Measurements from ENCODE around the gene LCOR. TPM values are rescaled to one million over a fixed set of nuclear protein-coding genes. Genes with fewer than 3 reads are reported as not detected.

Gene LCOR
- total RNA-seq, 4 donors from 2014 or later, result 47.2 to 86.4 (median 60.0) TPM

- no peak overlapping the region for H3K4me3 ChIP-seq
- in situ Hi-C loops (cut with MboI; ENCODE audit: low pct_ligation_motif_present in 1 of 4, low pct_unique_long_range_greater_than_20kb in 1 of 4, low sequenced_read_pairs in 3 of 4), result no loop called here
- H3K4me1 ChIP-seq, result no peaks in the 10 kb centered on the region
- H3K36me3 ChIP-seq, result no peaks in the 10 kb centered on the region
- no peak overlapping the region for H3K27ac ChIP-seq
- TF ChIP-seq, protein P1, sequence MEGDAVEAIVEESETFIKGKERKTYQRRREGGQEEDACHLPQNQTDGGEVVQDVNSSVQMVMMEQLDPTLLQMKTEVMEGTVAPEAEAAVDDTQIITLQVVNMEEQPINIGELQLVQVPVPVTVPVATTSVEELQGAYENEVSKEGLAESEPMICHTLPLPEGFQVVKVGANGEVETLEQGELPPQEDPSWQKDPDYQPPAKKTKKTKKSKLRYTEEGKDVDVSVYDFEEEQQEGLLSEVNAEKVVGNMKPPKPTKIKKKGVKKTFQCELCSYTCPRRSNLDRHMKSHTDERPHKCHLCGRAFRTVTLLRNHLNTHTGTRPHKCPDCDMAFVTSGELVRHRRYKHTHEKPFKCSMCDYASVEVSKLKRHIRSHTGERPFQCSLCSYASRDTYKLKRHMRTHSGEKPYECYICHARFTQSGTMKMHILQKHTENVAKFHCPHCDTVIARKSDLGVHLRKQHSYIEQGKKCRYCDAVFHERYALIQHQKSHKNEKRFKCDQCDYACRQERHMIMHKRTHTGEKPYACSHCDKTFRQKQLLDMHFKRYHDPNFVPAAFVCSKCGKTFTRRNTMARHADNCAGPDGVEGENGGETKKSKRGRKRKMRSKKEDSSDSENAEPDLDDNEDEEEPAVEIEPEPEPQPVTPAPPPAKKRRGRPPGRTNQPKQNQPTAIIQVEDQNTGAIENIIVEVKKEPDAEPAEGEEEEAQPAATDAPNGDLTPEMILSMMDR (IDR thresholded peaks at IDR 0.05), result no peak
- no peak for TF ChIP-seq POLR2AphosphoS5 (IDR thresholded peaks at IDR 0.05)
- TF ChIP-seq EP300 (IDR thresholded peaks at IDR 0.05; ENCODE audit: low read depth), result no peak
- no peak for TF ChIP-seq POLR2A (IDR thresholded peaks at IDR 0.05)
- DNase-seq, result no peak
- H3K9me3 ChIP-seq, result no peaks in the 10 kb centered on the region
- intact Hi-C loops (cut with DNase I; ENCODE audit: low total_unique reads), result no loop called here
- 92 to 93% methylated on average over 6 to 14 of the region's 14 CpGs for WGBS, 2 donors (ENCODE audit: low coverage in 1 of 2)
- H3K27me3 ChIP-seq, result no peaks in the 10 kb centered on the region
Observed at GRCh38 chr10:96998329-96998888, 166.3 kb downstream of the LCOR start.

DNA sequence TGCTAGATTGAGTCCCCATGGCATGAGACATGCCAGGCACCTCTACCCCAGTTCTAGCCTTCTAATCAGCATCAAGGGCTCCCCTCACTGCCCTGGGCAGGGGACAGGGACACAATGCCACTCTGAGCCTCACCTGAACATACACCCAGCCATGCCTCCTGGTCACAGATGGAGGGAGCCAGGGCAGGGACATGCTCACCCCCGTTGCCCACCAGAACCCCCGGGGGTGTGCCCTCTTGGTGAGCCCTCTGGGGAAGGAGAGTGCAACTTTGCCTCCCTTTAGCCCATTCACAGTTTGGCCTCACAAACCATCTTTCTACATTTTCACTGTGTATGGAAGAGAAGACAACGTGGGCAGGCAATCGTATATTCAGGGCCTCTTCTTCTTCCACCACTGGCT is 167.2 kb downstream of the LCOR start:
- intact Hi-C loops (cut with DNase I; ENCODE audit: low total_unique reads) (no loop called here), in situ Hi-C loops (cut with MboI; ENCODE audit: low pct_ligation_motif_present in 1 of 4, low pct_unique_long_range_greater_than_20kb in 1 of 4, low sequenced_read_pairs in 3 of 4) (no loop called here)
- Histone ChIP-seq H3K27me3 (no peaks in the 10 kb centered on the region), H3K27ac (no peak overlapping the region), H3K4me3 (no peak overlapping the region), H3K36me3 (no peaks in the 10 kb centered on the region), H3K9me3 (no peaks in the 10 kb centered on the region), H3K4me1 (no peaks in the 10 kb centered on the region)
- DNase-seq, result no peak
- TF ChIP-seq POLR2AphosphoS5 (IDR thresholded peaks at IDR 0.05) (no peak), POLR2A (IDR thresholded peaks at IDR 0.05) (no peak), EP300 (IDR thresholded peaks at IDR 0.05; ENCODE audit: low read depth) (no peak)
- TF ChIP-seq, protein P1 (IDR thresholded peaks at IDR 0.05), result no peak
- 95% methylated on average over 4 of the region's 4 CpGs; no CpG with 5 or more reads in 1 of the 2 donors for WGBS, 2 donors (ENCODE audit: low coverage in 1 of 2)

DNA sequence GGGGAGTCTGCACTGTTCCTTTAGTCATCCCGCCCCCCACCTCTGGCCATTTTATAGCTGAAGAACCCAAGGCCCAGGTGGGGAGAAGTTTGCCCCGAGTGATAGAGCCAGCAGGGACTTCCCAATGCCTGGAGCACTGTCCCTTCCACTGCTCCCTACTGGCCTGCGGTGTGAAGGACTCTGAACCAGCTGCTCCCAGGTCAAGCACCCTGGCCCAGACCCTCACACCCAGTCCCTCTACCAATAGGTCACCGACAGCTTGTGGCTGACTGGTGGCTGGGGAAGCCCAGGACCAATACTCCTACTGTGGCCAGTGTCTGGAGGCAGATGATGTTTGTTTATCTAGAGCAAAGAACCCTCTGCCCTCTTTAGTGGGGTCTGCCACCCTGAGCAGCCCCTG is 167.9 kb downstream of the LCOR start:
- WGBS, 2 donors (ENCODE audit: low coverage in 1 of 2), result 83% methylated on average over 4 of the region's 4 CpGs; no CpG with 5 or more reads in 1 of the 2 donors
- Histone ChIP-seq H3K27ac (no peak overlapping the region), H3K27me3 (no peaks in the 10 kb centered on the region), H3K4me3 (no peak overlapping the region), H3K4me1 (no peaks in the 10 kb centered on the region), H3K36me3 (no peaks in the 10 kb centered on the region), H3K9me3 (no peaks in the 10 kb centered on the region)
- TF ChIP-seq, protein P1 (IDR thresholded peaks at IDR 0.05), result no peak
- TF ChIP-seq POLR2AphosphoS5 (IDR thresholded peaks at IDR 0.05) (no peak), POLR2A (IDR thresholded peaks at IDR 0.05) (no peak), EP300 (IDR thresholded peaks at IDR 0.05; ENCODE audit: low read depth) (no peak)
- in situ Hi-C loops (cut with MboI; ENCODE audit: low pct_ligation_motif_present in 1 of 4, low pct_unique_long_range_greater_than_20kb in 1 of 4, low sequenced_read_pairs in 3 of 4), result loop anchor here in 1 of 4 donors (25.0 kb wide), 1 partner anchor 363 kb away; no protein-coding TSS in a partner anchor
- no peak for DNase-seq
- intact Hi-C loops (cut with DNase I; ENCODE audit: low total_unique reads), result loop anchor here (5.0 kb wide), 1 partner anchor 213 kb away; no protein-coding TSS in a partner anchor

- Histone ChIP-seq H3K4me3 (no peak overlapping the region), H3K36me3 (no peaks in the 10 kb centered on the region), H3K4me1 (no peaks in the 10 kb centered on the region), H3K27ac (no peak overlapping the region), H3K9me3 (no peaks in the 10 kb centered on the region), H3K27me3 (no peaks in the 10 kb centered on the region)
- intact Hi-C loops (cut with DNase I; ENCODE audit: low total_unique reads) (loop anchor here (5.0 kb wide), 1 partner anchor 213 kb away; no protein-coding TSS in a partner anchor), in situ Hi-C loops (cut with MboI; ENCODE audit: low pct_ligation_motif_present in 1 of 4, low pct_unique_long_range_greater_than_20kb in 1 of 4, low sequenced_read_pairs in 3 of 4) (loop anchor here in 1 of 4 donors (25.0 kb wide), 1 partner anchor 363 kb away; no protein-coding TSS in a partner anchor)
- no peak for DNase-seq
- TF ChIP-seq, protein P1 (IDR thresholded peaks at IDR 0.05), result no peak
- TF ChIP-seq POLR2AphosphoS5 (IDR thresholded peaks at IDR 0.05) (no peak), EP300 (IDR thresholded peaks at IDR 0.05; ENCODE audit: low read depth) (no peak), POLR2A (IDR thresholded peaks at IDR 0.05) (no peak)
- 63 to 79% methylated on average over 2 to 25 of the region's 25 CpGs for WGBS, 2 donors (ENCODE audit: low coverage in 1 of 2)
Observed at GRCh38 chr10:97000487-97001182, 168.5 kb downstream of the LCOR start.
